HG03460 (cell line): ENCODE results near the gene FNBP1.

Experiments
- ATAC-seq: cut with Tn5 transposase; IDR thresholded peaks from one replicate; pipeline ENCODE4 v1.9.1; 2021; ENCODE audit not compliant: unreplicated experiment

The FNBP1 gene

GRCh38 chr9:130042885-130043653 lies at the start of gene FNBP1:
TSS of gene FNBP1 (minus strand) at chr9:130043189. CDS start at chr9:130042975, 214 bp downstream.
- peak; percentile 35 for ATAC-seq

DNA sequence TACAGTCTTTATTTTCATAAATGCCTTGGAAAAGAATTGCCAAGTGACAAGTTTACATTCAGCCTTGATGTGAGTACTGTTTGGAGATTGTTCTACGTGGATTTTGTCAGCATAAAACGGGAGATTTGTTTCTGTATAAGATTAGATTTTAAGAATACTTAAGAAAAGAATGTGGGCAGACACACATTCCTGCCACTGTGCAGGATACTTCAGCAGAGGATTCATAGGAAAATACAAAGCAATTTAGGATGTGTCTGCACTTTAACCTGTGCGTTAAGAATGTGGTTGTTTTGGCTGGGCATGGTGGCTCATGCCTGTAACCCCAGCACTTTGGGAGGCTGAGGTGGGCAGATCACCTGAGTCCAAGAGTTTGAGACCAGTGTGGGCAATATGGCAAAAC lies 47.9 kb upstream of the FNBP1 start:
- no peak for ATAC-seq

- no peak for ATAC-seq
These were observed 46.2 kb upstream of the FNBP1 start for GRCh38 chr9:130089141-130089540.

GRCh38 chr9:130088051-130088450 lies 45.1 kb upstream of the FNBP1 start:
- ATAC-seq = no peak

GRCh38 chr9:130084337-130084736 lies 41.3 kb upstream of the FNBP1 start:
- ATAC-seq = no peak

DNA sequence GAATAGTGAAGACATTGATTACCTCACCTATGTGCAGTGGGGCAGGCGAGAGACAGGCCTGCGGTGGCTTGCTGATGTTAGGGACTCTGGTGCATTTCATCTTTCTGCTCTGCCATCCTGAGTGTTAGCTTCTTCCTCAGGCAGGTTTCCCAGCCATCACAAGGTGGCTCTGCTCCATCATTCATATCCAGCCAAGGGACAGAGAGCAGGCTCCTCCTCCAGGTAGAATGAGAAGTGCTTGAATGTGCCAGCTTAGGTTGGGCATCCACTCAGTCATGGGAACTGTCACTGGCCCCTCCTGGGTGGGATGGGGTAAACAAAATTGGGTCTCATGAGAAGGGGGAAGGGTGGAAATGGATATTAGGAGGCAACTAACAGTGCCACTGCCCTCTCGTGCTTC lies 35.6 kb upstream of the FNBP1 start:
- ATAC-seq = no peak

- ATAC-seq = no peak
These were observed 30.4 kb upstream of the FNBP1 start for GRCh38 chr9:130073373-130073772.

- no peak for ATAC-seq
These were observed 29.7 kb upstream of the FNBP1 start for GRCh38 chr9:130072515-130073235.

DNA sequence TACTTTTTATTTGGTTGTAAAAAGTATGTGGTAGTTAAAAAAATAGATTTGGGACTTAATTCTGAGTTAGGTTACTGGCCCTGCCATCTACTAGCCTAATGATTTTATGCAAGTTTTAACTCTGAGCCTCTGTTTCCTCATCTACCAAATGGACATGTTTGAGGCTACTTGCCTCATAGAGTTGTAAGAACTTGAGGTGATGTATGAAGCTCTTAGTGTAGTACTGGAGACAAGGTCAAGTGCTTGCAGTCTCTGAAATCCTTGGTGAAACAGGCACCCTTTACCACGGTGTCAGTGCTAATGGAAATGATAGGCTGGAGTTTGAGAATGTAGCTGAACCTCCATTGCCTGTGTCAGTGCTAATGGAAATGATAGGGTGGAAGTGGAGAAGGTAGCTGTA lies 26.1 kb upstream of the FNBP1 start:
- no peak for ATAC-seq

DNA sequence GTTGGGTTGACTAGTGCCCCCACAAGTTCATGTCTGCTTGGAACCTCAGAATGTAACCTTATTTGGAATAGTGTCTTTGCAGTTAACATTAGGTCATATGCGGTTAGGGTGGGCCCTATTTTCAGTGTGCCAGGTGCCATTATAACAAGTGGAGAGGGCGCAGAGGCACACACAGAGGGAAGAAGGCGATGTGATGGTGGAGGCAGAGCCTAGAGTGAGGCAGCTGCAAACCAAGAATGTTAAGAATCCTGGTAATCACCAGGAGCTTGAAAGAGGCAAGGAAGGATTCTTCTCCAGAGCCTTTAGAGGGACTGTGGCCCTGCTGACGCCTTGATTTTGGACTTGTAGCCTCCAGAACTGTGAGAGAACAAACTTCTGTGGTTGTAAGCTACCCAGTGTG lies 21.6 kb upstream of the FNBP1 start:
- no peak for ATAC-seq

DNA sequence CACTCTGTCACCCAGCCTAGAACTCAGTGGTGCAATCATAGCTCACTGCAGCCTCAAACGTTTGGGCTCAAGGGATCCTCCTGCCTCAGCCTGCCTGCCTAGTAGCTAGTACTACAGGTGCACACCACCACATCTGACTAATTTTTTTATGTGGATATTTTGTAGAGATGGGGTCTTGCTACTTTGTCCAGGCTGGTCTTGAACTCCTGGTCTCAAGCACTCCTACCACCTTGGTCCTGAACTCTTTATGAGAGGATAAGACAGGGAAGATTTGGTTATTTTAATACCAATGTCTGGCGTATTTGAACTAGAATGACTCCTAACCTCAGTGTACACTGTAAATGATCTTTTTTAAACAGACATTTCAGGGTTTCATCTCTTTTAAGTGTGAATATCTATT lies 19.8 kb upstream of the FNBP1 start:
- ATAC-seq = no peak

DNA sequence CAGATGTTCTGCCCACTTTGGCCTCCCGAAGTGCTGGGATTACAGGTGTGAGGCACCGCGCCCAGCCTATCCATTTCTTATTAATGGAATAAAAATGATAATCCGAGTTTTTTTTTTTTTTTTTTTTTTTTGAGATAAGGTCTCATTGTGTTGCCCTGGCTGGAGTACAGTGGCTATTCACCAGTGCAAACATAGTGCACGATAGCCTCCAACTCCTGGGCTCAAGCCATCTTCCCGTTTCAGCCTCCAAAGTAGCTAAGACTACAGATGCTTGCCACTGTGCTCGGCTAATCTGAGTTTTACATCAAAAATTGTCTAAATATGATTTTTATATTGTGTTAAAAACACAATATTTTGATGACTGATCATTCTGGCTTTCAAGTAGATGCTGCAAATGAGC lies 17.3 kb upstream of the FNBP1 start:
- ATAC-seq = no peak

GRCh38 chr9:130058887-130059286 lies 15.9 kb upstream of the FNBP1 start:
- ATAC-seq = no peak

- no peak for ATAC-seq
These were observed 15.2 kb upstream of the FNBP1 start for GRCh38 chr9:130058154-130058553.

DNA sequence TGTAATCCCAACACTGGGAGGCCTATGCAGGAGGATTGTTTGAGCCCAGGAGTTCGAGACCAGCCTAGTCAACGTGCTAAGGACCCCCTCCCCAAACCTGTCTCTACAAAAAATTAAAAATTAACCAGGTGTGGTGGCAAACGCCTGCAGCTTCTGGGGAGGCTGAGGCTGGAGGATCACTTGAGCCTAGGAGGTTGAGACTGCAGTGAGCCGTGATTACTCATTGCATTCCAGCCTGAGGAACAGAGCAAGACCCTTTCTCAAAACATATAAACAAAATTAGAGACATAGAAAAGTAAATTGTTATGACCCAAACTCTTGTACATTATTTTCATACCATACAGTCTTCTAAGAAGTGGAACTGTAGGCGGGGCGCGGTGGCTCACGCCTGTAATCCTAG lies 11.8 kb upstream of the FNBP1 start:
- no peak for ATAC-seq

DNA sequence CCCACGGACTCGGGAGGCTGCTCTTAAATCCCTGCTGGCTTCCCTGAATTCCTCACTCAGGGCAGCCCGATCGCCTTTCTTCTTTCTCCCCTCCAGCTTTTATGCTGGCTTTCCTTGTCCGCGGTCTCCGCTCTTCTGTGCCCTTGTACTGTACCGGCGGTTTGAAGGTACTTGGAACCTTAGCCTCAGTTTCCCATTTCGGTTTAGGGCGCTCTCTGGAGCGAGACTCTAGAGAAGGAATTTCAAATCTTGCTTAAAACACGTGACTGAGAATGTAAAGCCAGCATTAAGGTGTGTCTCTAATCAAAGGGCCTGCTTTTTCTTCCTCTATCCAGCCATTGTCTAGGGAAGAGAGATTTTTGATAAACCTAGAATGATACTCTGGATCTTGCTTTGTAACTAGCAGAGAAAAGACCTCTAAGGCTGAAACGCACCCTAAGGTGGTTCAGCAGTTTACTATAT lies 11.4 kb upstream of the FNBP1 start:
- ATAC-seq = no peak

DNA sequence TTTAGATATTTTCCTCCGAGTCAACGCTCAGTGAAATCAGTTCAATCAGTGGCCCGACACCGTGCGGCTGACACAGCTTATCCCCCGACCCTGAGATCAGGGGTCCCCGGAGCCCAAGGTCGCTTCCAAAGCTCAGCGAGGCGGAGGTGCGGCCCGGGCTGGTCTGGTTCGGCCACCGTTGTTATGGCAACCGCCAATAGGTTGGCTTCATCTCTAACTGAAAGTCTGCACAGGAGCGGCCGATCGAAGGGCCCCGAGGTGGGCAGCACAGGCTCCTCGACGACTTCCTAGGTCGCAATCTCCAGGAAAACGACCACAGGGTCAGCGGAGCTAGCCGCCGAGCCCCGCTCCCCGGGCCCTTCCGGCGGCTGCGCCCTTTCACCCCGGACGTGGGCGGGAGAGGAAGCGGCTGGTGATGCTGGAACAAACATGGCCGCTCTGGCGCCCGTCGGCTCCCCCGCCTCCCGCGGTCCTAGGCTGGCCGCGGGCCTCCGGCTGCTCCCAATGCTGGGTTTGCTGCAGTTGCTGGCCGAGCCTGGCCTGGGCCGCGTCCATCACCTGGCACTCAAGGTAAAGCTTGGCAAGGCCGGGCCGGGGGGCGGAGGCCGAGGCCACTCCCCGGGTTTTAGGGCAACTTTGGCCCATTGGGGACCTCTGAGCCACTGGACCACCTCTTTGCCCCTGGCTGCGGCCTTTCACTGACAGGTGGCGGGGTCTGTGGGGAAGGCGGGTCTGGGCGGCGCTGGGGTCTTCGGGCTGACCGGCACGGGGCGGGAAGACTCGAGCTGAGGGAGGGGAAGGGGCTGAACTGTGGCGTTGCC lies 10.7 kb upstream of the FNBP1 start, which contains the start of gene GPR107:
TSS of gene GPR107 (plus strand) at position 403 of the 821 bp plus-strand sequence. CDS start at position 430, 27 bp downstream.
- peak; percentile 64 for ATAC-seq

DNA sequence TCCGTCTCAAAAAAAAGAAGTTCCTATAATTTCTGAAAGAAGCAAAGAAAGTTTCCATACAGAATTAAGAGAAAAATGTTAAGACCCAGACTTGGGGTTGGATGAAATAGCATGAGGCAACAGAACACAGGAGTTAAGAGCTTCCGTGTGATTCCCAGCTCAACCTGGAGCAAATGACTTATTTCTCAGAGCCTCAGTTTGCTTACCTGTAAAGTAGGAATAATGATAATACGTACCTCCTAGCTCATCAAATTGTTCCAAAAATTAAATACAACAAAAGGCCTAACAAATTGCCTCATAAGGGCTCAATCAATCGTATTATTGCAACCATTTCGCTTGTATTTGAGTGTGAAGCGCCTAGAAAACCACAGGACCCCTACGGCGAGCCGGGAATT lies 10.1 kb upstream of the FNBP1 start:
- no peak for ATAC-seq

DNA sequence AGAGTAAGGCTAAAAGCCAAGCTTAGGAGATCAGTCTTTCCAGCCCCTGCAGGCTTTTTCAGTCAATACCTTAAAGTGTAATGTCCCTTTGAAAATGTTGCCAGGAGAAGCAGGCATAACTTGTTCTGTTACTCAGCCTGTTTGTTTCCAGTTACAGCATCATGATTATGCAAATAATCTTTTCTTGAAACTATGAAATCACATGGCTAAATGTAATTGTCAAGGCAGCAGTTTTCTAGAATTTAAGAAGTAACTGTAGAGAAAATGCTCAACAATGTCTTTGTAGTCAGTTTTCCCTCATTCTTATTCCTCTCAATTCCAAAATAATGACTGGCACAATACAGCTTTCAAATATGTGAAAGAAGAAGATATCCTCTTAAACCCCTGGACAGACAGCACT lies 8.9 kb upstream of the FNBP1 start:
- ATAC-seq = no peak

DNA sequence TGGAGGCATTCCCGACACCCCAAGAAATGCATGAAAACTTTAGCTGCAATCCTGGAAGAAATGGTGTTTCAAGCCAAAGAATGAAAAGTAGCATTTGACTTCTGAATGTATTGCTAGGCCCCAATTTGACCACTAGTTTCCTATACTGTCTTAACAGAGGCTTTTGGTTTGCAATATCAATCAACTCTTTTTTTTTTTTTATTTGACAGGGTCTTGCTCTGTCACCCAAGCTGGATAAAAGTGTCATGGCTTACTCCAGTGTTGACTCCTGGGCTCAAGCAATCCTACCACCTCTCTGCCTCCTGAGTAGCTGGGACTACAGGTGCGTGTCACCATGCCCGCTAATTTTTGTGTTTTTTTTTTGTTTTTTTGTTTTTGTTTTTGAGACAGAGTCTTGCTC lies 7.5 kb upstream of the FNBP1 start:
- ATAC-seq = no peak

- no peak for ATAC-seq
These were observed 6.6 kb upstream of the FNBP1 start for GRCh38 chr9:130049431-130050210.
